ENCODE data around the gene B3GNT4.
"Not testable (repeated sequence)": the region's sequence is repeated elsewhere in the genome, so short reads cannot be mapped to it uniquely, and the experiment has no call there.

Gene B3GNT4

DNA sequence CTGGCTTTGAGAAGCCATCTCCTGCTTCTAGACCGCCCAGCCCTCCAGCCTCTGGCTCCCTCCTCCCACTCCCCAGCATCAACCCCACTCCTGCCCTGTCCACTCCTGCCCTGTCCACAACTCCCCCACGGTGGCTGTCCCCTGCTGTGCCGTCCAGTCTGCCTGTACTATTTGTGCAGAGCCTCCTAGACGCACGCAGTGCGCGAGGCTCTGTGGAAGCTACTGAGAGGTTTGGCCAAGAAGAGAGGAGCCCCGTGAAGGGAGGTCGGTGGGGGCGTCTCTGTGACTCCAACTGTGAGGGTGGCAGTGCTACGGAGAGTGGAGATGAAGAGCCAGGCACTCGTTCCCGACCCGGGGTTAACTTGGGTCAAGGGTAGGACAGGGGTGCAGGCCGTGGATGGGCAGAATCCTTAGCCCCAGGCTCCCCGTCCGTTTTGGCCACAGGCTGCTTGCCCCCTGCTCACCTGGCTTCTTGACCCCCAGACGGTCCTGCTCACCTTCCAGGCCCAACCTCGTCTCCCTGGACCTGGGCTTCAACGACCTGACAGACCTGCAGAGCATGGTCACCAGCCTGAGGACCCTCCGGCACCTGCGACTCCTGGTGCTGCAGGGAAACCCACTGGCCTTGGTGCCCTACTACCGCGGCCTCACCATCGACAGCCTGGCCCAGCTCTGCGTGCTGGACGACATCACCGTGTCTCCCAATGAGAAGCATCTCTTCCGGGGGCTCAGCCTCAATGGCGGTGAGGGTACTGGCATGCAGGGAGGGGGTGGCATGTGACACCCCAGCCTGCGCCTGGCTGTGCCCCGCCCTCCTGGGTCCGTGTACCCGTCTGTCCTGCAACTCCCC lies 13.7 kb upstream of the B3GNT4 start:
- no peak for DNase-seq

DNA sequence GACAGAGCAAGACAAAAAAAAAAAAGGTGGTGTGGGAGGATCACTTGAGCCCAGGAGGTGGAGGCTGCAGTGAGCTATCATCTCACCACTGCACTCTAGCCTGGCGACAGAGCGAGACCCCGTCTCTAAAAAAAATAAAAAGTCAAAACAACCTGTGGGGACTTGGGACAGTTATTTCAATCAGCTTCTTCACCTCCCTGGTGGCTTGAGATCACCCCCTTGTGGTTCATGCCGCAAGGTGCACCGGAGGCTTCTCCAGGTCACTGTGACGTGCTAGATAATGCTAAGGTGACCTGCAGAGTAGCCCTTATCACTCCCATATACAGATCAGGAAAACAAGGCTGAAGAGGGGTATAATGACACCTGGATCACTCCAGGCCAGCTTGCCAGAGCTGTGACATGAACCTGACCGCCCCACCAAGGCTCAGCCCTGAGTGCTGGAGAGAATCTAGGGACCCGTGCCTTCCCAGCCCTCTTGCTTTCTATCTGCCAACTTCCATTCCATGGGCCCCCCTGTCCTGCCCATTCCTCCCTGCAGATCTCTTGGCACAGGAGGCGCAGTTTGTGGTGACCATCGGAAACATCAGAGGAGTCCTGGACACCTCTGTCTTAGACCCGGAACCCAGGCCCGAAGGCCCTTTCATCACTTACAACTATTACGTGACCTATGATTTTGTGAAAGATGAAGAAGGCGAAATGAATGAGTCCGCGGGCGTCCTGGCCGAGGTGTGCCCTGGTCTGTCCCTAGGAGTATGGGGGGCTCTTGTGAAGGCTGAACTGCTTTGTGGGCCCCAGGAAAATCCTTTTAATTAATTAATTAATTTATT lies 12.5 kb upstream of the B3GNT4 start:
- DNase-seq = peak; percentile 56

DNA sequence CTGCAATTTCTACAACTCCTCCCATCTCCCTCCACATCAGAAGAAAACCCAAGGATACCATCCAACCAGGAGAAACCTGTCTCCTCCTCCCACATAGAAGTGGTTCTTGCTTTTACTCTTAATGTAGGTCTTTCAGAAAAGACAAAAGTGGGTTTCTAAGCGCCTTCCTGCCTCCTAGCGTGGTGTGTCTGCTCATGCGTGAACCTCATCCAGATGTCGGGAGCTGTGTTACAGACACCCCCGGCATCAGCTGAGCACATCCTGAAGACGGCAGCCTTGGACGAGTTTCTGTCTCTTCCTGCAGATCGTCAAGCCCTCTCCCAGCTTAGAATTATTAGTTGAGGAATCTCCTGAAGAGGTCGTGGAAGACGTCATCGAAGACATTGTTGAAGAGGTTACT lies 11.1 kb upstream of the B3GNT4 start:
- DNase-seq = no peak

DNA sequence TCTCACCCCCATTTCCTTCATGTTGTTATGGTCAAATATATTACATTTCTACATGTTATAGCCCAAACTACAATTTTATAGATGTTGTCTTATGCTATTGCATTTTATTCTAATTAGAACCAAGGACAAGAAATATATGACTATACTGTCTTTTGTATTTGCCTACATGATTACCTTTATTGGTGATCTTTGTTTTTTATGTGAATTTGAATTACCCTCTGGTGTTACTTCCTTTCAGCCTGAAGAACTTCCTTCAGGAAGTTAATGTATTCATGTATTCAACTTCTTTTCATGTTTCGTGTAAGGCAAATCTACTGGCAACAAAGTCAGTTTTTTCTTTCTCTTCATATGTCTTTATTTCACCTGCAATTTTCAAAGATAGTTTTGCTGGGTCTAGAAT lies 8.7 kb upstream of the B3GNT4 start:
- DNase-seq = no peak

DNA sequence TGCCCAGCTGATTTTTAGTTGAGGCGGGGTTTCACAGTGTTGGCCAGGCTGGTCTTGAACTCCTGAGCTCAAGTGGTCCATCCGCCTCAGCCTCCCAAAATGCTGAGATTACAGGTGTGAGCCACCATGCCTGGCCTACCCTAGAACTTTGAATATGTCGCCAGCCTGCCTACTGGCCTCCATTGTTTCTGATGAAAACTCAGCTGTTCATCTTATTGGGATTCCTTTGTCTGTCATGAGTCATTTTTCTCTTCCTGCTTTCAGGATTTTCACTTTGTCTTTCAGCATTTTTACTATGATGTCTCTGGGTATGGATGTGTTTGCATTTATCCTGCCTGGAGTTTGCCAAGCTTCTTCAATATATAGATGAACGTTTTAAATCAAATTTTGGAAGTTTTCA lies 8.1 kb upstream of the B3GNT4 start:
- DNase-seq = no peak

DNA sequence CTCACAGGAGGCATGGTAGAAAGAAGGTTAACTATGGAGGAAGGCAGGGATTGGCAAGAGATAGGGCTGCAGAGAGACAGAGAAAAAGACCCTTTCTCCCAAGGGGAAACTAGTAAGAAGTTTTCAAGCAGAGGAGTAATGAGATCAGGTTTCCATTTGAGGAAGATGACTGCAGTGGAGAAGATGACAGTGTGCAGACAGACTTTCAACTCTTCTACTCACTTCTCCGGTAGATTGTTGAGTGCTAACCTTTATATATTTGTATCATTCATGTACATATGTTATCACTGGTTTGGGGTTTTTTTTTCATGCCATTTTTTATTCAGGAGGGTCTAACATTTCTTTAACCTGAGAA lies 5.9 kb upstream of the B3GNT4 start:
- no peak for DNase-seq

DNA sequence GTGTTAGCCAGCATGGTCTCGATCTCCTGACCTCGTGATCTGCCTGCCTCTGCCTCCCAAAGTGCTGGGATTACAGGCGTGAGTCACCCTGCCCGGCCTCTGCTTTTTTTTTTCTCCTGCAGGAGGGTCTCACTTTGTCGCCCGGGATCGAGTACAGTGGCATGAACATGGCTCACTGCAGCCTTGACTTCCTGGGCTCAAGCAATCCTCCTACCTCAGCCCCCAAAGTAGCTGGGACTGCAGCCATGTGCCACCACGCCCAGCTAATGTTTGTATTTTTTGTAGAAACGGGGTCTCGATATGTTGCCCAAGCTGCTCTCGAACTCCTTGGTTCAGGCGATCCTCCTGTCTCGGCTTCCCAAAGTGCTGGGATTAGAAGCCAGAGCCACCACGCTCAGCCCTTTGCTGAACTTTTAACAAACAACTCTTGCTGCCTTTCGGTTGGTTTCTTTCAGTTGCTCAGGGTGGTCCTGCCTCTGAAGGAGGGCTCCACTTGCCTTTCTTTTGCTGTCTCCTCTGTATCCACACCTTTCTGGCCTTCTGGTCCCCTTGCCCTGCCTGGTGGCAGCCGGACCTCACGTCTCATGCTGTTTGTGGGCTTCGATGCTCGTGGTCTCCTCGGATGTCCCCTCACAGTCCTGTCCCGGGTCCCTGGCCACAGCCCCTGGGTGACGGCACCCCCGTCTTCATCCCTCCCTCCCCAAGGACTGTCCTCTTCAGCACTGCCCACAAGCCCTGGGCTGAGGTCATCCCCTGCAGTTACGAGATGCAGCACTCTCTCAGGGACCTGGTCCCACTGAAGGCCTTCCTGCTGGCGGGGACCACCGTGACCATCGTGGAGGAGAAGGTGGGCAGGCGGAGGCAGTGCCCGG lies 3.8 kb upstream of the B3GNT4 start:
- no peak for DNase-seq

DNA sequence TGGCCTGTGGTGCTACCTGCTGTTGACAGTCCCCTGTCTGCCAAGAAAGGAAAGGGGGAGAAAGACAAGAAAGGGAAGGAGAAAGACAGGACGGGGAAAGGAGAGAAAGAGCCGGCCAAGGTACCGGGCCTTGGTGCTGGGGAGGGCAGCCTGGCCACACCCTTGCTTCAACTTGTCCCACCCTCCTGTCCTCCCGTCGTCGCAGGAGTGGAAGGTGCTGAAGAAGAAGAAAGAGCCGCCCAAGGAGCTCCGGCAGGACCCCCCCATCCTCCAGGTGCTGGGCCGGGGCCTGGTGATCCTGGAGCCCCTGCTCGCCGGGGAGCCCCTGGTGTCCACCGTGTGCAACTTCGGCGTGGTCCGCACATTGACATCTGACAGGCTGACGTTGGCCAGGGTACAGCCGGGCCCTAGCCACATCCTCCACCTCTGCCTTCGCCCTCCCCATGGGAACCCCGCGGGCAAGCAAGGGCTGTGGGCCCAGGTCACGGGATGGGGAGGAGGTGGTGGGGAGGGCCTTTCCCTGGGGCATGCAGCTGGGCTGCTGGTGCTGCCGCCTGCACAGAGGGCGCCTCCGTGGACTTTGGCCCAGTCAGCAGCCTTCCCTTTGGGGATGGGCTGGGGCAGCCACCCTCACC lies 2.9 kb upstream of the B3GNT4 start:
- no peak for DNase-seq

DNA sequence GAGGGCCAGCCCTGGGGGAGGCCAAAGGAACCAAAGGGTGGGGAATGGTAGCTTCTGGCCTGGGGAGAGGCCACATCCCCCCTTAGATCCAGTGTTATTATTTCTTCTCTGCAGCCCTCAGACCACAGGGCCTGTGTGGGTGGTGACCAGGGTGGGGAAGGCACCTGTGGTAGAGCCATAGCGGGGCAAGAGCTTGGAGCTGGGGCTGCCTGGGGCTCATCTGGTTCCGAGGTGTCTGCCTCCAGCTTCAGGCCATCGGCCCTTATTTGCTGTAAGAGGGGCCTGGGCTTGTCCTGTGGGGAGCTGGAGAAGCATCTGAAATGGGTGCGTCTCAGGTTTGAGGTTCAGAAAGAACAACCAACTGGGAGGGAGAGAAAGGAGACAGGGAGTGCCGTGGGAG lies 2.1 kb upstream of the B3GNT4 start:
- no peak for DNase-seq

DNA sequence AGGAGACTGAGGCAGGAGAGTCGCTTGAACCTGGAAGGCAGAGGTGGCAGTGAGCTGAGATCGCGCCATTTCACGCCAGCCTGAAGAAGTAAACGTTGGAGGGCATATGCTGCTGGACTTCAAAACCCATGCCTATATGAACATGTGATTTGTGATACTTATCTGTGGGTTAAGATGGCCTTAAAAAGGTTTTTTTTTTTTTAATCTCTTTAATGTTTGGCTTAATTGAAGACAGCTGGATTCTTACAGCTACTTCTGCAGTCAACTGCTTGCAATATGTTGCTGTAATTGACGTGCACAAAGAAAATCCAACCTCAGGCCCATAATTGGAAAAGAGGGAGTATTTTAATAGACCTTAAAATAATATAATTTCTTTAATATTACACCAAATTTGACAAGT lies 1.5 kb upstream of the B3GNT4 start:
- DNase-seq = no peak

DNA sequence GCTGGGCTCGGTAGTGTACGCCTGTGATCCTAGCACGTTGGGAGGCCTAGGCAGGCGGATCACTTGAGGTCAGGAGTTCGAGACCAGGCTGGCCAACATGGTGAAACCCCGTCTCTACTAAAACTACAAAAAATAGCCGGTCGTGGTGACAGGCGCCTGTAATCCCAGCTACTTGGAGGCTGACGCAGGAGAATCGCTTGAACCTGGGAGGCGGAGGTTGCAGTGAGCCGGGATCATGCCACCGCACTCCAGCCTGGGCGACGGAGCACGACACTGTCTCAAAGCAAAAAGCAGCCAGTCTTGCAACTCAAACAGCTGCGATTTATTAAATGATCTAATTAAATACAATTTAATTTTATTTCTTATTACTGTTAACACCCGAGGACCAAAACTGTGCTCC lies 698 bp upstream of the B3GNT4 start:
- not testable (repeated sequence) for DNase-seq

DNA sequence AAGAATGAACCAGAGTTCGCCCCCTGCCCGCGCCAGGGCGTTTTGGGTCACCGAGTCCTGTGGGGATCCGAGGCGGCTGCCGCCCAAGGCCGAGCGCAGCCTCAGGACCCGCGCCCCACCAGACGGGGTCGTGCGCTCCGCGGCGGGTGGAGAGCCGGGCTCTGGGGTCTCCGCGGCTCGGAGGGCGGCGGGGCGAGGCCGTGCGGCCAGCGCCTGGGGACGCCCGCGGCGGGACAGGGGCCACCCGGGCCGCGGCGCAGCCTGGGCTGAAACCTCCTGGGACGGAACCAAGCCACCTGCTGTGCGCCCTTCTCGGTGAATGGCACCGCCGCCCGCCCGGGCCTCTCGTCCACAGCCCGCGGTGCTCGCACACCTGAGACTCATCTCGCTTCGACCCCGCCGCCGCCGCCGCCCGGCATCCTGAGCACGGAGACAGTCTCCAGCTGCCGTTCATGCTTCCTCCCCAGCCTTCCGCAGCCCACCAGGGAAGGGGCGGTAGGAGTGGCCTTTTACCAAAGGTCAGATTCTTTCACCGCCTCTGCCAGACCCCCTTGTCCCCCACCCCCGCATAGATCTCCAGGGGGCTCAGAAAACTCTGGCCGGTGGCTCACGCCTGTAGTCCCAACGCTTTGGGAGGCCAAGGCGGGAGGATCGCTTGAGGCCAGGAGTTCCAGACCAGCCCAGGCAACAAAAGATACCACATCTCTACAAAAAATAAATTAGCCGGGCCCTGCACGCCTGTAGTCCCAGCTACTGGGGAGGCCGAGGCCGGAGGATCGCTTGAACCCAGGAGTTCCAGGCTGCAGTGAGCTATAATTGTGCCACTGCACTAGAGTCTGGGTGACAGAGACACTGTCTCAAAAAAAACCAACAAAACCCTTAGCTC lies 901 bp downstream of the B3GNT4 start:
- no peak for DNase-seq

DNA sequence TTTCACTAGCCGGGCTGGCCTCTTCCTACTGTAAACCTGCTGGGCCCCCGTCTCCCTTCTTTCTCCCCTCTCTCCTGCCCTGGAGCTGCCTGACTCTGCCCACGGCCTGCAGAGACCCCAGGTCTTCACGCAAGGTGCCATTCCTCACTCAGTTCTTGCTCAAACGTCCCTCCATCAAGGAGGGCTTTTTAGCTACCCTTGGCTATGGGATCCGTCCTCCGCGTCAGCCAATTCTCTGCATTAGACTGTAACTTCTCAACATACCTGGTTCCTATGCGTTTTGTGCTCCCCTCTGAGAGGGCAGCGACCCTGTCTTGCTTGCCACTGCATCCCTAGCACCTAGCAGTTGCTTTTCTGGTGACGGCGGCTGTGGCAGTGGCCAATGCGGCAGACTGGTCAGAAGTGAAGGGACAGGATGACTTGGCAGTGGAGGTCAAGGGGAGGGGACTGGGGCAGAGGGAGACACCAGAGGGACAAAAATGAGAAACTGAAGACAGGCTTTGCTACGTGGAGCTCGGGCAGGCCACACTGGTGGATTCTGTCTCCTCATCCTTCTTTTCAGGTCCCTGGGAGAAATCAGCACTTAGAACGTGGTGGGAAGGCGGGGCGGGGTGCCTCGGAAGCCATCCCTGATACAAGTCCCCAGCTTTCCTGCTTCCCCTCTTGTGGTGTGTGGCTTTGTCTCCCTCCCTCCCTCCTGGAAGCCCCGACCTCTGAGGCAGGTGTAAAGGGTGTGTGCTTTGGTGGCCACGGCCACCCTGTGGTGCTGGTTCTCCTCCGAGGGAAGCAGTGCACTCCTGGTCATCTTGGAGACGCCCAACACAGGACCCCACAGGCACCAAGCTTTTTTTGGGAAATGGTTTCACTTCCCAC lies 1.8 kb downstream of the B3GNT4 start:
- DNase-seq = no peak

DNA sequence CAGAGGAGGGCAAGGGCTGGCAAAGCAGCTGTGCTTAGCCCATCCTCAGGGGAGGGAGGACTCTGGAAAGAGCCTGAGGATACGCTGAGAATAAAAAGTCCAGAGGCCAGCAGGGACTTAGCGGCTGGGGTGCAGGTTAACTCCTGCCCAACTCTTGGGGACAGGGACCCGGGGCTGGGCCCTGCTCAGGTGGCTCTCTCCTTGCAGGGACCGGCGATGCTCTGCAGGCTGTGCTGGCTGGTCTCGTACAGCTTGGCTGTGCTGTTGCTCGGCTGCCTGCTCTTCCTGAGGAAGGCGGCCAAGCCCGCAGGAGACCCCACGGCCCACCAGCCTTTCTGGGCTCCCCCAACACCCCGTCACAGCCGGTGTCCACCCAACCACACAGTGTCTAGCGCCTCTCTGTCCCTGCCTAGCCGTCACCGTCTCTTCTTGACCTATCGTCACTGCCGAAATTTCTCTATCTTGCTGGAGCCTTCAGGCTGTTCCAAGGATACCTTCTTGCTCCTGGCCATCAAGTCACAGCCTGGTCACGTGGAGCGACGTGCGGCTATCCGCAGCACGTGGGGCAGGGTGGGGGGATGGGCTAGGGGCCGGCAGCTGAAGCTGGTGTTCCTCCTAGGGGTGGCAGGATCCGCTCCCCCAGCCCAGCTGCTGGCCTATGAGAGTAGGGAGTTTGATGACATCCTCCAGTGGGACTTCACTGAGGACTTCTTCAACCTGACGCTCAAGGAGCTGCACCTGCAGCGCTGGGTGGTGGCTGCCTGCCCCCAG lies 2.8 kb downstream of the B3GNT4 start:
- no peak for DNase-seq

DNA sequence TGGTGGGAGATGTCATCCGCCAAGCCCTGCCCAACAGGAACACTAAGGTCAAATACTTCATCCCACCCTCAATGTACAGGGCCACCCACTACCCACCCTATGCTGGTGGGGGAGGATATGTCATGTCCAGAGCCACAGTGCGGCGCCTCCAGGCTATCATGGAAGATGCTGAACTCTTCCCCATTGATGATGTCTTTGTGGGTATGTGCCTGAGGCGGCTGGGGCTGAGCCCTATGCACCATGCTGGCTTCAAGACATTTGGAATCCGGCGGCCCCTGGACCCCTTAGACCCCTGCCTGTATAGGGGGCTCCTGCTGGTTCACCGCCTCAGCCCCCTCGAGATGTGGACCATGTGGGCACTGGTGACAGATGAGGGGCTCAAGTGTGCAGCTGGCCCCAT lies 3.5 kb downstream of the B3GNT4 start:
- no peak for DNase-seq

DNA sequence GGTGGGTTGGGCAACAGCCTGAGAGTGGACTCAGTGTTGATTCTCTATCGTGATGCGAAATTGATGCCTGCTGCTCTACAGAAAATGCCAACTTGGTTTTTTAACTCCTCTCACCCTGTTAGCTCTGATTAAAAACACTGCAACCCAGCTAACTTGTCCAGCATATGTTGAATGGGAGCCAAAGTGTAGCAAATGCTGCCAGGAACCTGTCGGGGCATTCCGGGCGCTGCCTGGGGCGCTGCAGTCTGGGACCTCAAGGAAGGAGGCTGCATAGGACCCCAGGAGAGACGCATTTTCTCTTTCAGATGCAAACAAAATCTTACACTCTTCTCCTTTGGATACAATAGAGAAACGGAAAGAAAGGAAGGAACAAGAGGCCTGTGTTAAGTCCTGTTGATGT lies 3.9 kb downstream of the B3GNT4 start:
- DNase-seq = no peak

DNA sequence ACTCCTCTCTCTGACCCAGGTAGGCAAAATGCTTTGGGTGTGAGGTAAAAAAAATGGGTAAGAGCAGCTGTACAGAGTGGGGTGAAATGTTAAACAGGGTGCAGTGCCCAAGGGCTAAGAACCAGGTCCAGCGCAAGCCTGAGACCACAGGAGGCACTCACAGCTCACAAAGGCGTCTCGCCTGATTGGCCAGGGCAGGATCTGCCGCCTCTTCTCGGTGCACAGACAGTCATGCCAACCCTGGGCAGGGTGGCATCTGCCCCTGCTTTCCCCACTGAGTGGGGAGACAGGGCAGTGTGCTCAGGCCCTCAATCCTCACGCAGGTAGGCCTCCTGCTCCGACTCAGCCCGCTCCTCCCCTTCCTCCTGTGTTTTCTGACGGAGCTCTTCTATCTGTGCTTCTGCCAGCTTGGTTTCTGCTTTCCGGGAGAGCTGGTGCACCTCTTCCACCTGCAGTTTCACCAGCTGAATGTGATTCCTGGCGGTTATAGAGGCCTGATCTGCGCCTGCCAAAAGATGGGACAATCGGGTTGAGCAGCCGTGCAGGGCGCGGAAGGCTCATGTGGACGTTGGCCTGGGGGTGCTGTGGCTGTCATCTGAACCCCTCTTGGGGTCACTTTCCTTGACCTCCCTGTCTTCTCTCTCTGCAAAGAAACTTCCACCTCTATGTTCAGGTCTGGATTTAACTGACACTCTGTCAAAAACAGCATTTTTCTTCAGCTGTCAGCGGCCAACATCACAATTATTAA lies 4.7 kb downstream of the B3GNT4 start:
- no peak for DNase-seq

DNA sequence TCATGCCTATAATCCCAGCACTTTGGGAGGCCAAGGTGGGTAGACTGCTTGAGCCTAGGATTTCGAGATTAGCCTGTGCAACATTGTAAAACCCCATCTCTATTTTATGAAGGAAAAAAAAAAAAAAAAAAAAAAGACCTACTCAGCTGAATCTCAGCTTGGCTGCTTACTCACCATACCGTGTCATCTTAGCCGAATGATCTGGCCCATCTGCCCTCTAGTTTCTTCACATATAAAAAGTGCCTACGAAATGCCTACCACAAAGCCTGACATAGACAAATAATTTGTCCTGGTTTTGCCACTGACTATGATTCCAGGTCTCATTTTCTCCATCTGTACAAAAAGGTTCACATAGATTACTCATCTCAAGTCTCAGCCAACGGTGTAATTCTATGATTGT lies 12.3 kb downstream of the B3GNT4 start:
- DNase-seq = no peak

DNA sequence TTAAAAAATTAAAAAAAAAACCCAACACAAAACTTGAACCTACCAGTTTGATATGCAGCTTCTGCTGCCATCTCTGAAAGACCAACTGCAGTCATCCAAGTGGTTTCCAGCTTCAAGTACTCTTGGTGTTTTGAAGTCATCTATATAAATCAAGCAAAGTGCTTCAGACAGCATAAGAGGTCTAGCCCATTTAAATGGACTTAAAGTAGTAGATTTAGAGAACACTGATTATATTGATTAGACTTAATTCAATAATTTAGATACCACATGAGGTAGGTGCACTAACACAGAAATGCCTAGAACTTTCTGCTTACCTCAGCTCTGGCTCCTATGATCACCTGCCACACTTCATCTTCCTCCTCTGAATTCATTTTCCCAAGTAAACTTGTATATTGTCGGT lies 12.9 kb downstream of the B3GNT4 start:
- DNase-seq = no peak
